ENCODE data around the gene ACSS3.
"Not testable (repeated sequence)": the region's sequence is repeated elsewhere in the genome, so short reads cannot be mapped to it uniquely, and the experiment has no call there.

ACSS3 gene

DNA sequence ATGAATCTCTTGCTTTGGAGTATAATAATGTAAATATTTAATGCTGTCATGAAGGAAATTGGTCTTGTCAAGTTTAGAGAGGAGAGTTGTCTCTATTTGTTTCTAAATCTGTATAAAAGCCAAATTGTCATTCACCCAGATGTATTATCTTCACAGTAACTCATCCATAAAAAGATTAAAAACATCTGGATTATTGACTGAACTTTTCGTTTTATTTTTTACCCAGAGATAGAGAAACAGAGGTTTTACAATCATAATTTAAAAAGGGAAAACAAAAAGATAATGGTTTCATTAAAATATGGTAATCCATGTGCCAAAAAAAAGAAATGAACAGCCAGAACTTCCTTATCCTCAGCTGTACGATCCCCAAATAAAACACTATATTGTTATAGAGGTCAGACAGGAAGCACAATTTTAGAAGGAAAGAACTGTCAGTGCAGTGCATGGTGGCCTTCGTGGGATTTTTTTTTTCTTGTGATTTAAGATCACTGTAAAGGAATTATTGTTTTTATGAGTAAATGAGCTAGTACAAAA lies 125.9 kb downstream of the ACSS3 start:
- WGBS (ENCODE audit: insufficient coverage, insufficient read length), result no CpG with 5 or more reads among the region's 3 CpGs
- no peaks in the 10 kb centered on the region for H3K27me3 ChIP-seq (ENCODE audit: control insufficient read depth, insufficient read depth, low read length)
- H3K4me1 ChIP-seq (ENCODE audit: control insufficient read depth, insufficient read depth, low read length), result peaks cover 2% of the 10 kb centered on the region; the same call in 1 of the 2 replicates
- H3K36me3 ChIP-seq (ENCODE audit: control insufficient read depth, insufficient read depth, low read length), result no peaks in the 10 kb centered on the region
- H3K27ac ChIP-seq (ENCODE audit: low read length), result no peak overlapping the region
- H3K4me3 ChIP-seq (ENCODE audit: low read length), result no peak overlapping the region
- no peak for DNase-seq (ENCODE audit: low read depth, low spot score)
- H3K9me3 ChIP-seq (ENCODE audit: control insufficient read depth, insufficient read depth, low read length), result no peaks in the 10 kb centered on the region

GRCh38 chr12:81205416-81205815 lies 127.5 kb downstream of the ACSS3 start:
- Histone ChIP-seq H3K4me3 (ENCODE audit: low read length) (no peak overlapping the region), H3K4me1 (ENCODE audit: control insufficient read depth, insufficient read depth, low read length) (peaks cover 2% of the 10 kb centered on the region; the same call in 1 of the 2 replicates), H3K9me3 (ENCODE audit: control insufficient read depth, insufficient read depth, low read length) (no peaks in the 10 kb centered on the region), H3K27ac (ENCODE audit: low read length) (no peak overlapping the region), H3K36me3 (ENCODE audit: control insufficient read depth, insufficient read depth, low read length) (no peaks in the 10 kb centered on the region), H3K27me3 (ENCODE audit: control insufficient read depth, insufficient read depth, low read length) (no peaks in the 10 kb centered on the region)
- WGBS (ENCODE audit: insufficient coverage, insufficient read length), result no CpG with 5 or more reads among the region's 1 CpG
- DNase-seq (ENCODE audit: low read depth, low spot score), result no peak

- Histone ChIP-seq H3K27ac (ENCODE audit: low read length) (no peak overlapping the region), H3K27me3 (ENCODE audit: control insufficient read depth, insufficient read depth, low read length) (no peaks in the 10 kb centered on the region), H3K9me3 (ENCODE audit: control insufficient read depth, insufficient read depth, low read length) (no peaks in the 10 kb centered on the region), H3K4me1 (ENCODE audit: control insufficient read depth, insufficient read depth, low read length) (peaks cover 4% of the 10 kb centered on the region; the same call in 1 of the 2 replicates), H3K36me3 (ENCODE audit: control insufficient read depth, insufficient read depth, low read length) (no peaks in the 10 kb centered on the region), H3K4me3 (ENCODE audit: low read length) (no peak overlapping the region)
- DNase-seq (ENCODE audit: low read depth, low spot score), result no peak
- WGBS (ENCODE audit: insufficient coverage, insufficient read length), result no CpG with 5 or more reads among the region's 2 CpGs
Measured at GRCh38 chr12:81206429-81206828, 128.6 kb downstream of the ACSS3 start.

DNA sequence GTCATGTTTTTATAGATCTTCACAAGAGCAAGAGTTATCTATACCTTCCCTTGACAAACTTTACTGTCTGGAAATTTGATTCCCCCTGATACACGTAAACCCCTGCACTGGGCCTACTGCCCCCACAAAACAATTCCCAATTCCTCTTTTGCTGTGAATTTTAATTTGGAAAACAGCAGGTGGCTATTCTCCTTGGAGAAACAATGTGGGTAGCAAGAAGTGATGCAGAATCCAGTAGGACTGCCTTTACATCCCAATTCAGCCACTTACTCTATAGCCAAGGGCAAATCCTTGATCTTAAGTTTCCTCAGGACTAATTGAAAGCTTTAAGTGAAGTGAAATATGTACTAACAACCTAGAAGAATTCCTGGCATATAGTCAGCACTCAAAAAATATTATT lies 129.3 kb downstream of the ACSS3 start:
- Histone ChIP-seq H3K27me3 (ENCODE audit: control insufficient read depth, insufficient read depth, low read length) (no peaks in the 10 kb centered on the region), H3K9me3 (ENCODE audit: control insufficient read depth, insufficient read depth, low read length) (no peaks in the 10 kb centered on the region), H3K4me1 (ENCODE audit: control insufficient read depth, insufficient read depth, low read length) (peaks cover 4% of the 10 kb centered on the region; the same call in 1 of the 2 replicates), H3K27ac (ENCODE audit: low read length) (no peak overlapping the region), H3K4me3 (ENCODE audit: low read length) (no peak overlapping the region), H3K36me3 (ENCODE audit: control insufficient read depth, insufficient read depth, low read length) (no peaks in the 10 kb centered on the region)
- DNase-seq (ENCODE audit: low read depth, low spot score), result no peak
- no CpG with 5 or more reads among the region's 1 CpG for WGBS (ENCODE audit: insufficient coverage, insufficient read length)

DNA sequence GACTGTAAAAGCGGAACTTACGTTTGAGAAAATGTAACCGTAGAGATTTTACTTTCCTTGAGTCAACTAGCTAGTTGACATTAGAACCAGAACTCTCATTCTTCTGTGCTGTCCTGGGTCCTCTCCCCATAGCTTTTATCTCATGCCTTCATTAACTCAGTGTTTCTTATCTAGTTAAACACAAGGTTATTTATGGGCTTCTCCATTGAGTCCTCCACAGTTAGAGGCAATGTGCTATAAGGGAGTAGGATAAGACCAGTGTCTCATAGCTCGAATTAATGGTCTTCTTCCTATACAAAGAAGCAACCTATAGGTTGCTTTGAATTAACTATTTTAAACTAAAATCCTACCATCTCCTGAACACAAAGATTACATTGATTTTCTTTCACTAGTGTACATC lies 129.8 kb downstream of the ACSS3 start:
- Histone ChIP-seq H3K27me3 (ENCODE audit: control insufficient read depth, insufficient read depth, low read length) (no peaks in the 10 kb centered on the region), H3K36me3 (ENCODE audit: control insufficient read depth, insufficient read depth, low read length) (no peaks in the 10 kb centered on the region), H3K4me1 (ENCODE audit: control insufficient read depth, insufficient read depth, low read length) (peaks cover 4% of the 10 kb centered on the region; the same call in 1 of the 2 replicates), H3K9me3 (ENCODE audit: control insufficient read depth, insufficient read depth, low read length) (no peaks in the 10 kb centered on the region), H3K4me3 (ENCODE audit: low read length) (no peak overlapping the region), H3K27ac (ENCODE audit: low read length) (no peak overlapping the region)
- no peak for DNase-seq (ENCODE audit: low read depth, low spot score)
- WGBS (ENCODE audit: insufficient coverage, insufficient read length), result no CpG with 5 or more reads among the region's 4 CpGs

GRCh38 chr12:81208187-81208911 lies 130.5 kb downstream of the ACSS3 start:
- no peak for DNase-seq (ENCODE audit: low read depth, low spot score)
- Histone ChIP-seq H3K4me3 (ENCODE audit: low read length) (no peak overlapping the region), H3K27ac (ENCODE audit: low read length) (no peak overlapping the region), H3K27me3 (ENCODE audit: control insufficient read depth, insufficient read depth, low read length) (no peaks in the 10 kb centered on the region), H3K9me3 (ENCODE audit: control insufficient read depth, insufficient read depth, low read length) (no peaks in the 10 kb centered on the region), H3K4me1 (ENCODE audit: control insufficient read depth, insufficient read depth, low read length) (peaks cover 4% of the 10 kb centered on the region; the same call in 1 of the 2 replicates), H3K36me3 (ENCODE audit: control insufficient read depth, insufficient read depth, low read length) (no peaks in the 10 kb centered on the region)
- WGBS (ENCODE audit: insufficient coverage, insufficient read length), result no CpG with 5 or more reads among the region's 9 CpGs

DNA sequence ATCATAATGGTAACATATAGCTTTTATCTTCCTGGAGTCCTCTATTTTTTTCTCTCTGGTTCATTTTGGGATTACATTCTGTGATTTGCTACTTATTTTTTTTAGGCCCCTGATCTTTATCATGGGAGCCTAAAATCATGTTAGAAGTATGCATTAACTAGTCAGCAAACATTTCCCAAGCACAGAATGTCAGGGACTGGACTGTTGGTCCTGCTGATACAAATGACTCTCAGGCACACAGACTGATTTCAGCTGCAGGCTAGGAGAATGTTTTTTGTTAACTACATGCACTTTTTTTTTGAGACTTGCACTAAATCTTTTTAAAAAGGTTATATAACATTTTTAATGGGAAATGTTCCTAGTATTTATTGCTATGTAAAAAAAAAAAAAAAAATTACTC lies 131.1 kb downstream of the ACSS3 start:
- no peak overlapping the region for H3K27ac ChIP-seq (ENCODE audit: low read length)
- no peaks in the 10 kb centered on the region for H3K9me3 ChIP-seq (ENCODE audit: control insufficient read depth, insufficient read depth, low read length)
- no peaks in the 10 kb centered on the region for H3K27me3 ChIP-seq (ENCODE audit: control insufficient read depth, insufficient read depth, low read length)
- no peak overlapping the region for H3K4me3 ChIP-seq (ENCODE audit: low read length)
- no peaks in the 10 kb centered on the region for H3K36me3 ChIP-seq (ENCODE audit: control insufficient read depth, insufficient read depth, low read length)
- H3K4me1 ChIP-seq (ENCODE audit: control insufficient read depth, insufficient read depth, low read length), result peaks cover 4% of the 10 kb centered on the region; the same call in 1 of the 2 replicates
- DNase-seq (ENCODE audit: low read depth, low spot score), result no peak

GRCh38 chr12:81209772-81210225 lies 131.9 kb downstream of the ACSS3 start:
- not testable (repeated sequence) for DNase-seq (ENCODE audit: low read depth, low spot score); H3K36me3 ChIP-seq (ENCODE audit: control insufficient read depth, insufficient read depth, low read length); H3K4me3 ChIP-seq (ENCODE audit: low read length); H3K27ac ChIP-seq (ENCODE audit: low read length); H3K4me1 ChIP-seq (ENCODE audit: control insufficient read depth, insufficient read depth, low read length); H3K9me3 ChIP-seq (ENCODE audit: control insufficient read depth, insufficient read depth, low read length); H3K27me3 ChIP-seq (ENCODE audit: control insufficient read depth, insufficient read depth, low read length)
- no CpG with 5 or more reads among the region's 2 CpGs for WGBS (ENCODE audit: insufficient coverage, insufficient read length)

DNA sequence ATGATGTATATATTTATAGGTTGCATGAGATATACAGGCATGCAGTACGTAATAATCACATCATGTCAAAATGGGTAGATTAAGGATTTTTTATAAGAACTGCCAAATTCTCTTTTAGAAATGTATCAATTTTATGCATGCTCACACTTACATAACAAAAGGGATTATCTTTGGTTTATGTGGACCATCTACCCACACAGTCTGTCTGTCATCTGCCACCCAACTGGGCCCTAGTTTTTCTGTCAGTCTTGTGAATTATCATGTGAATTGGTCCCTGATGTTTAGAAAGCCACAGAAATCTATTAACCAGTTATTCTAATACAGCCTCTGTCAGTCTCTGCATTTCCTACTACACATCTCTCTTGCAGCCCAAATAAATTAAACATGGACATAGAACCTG lies 133.4 kb downstream of the ACSS3 start:
- Histone ChIP-seq H3K27me3 (ENCODE audit: control insufficient read depth, insufficient read depth, low read length) (no peaks in the 10 kb centered on the region), H3K4me3 (ENCODE audit: low read length) (no peak overlapping the region), H3K27ac (ENCODE audit: low read length) (no peak overlapping the region), H3K9me3 (ENCODE audit: control insufficient read depth, insufficient read depth, low read length) (no peaks in the 10 kb centered on the region), H3K36me3 (ENCODE audit: control insufficient read depth, insufficient read depth, low read length) (no peaks in the 10 kb centered on the region), H3K4me1 (ENCODE audit: control insufficient read depth, insufficient read depth, low read length) (peaks cover 4% of the 10 kb centered on the region; the same call in 1 of the 2 replicates)
- DNase-seq (ENCODE audit: low read depth, low spot score), result no peak
- no CpG with 5 or more reads among the region's 1 CpG for whole genome bisulfite sequencing (ENCODE audit: insufficient coverage, insufficient read length)

DNA sequence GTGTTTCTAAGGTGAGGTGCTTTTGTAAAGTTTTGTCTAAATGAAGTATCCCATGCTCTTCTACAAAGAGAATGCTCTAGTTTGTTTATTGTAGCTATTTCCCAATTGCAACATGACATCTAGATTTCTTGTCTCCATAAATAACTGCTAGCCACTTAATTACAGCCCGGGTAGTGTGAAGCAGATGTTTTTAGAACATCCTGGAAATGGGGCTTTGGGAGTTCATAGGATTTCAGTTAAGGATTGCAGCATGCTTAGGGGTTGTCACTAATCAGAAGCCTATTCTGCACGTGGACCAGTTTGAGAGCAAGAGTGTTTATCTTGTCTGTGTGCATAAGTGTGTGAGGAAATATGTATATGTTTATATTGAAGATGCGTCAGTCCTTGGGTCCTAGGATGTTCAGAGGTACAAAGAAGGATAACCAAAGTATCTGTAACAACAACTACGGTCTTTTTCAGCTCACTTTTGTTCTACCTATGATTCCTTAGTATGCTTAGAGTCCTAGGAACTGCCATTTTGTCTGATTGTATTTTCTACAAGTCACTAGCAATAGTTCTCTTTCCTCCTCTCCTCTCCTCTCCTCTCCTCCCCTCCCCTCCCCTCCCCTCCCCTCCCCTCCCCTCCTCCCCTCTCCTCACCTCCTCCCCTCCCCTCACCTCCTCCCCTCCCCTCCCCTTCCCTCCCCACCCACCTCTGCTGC lies 135.3 kb downstream of the ACSS3 start:
- Histone ChIP-seq H3K9me3 (ENCODE audit: control insufficient read depth, insufficient read depth, low read length) (no peaks in the 10 kb centered on the region), H3K4me3 (ENCODE audit: low read length) (no peak overlapping the region), H3K27ac (ENCODE audit: low read length) (no peak overlapping the region), H3K4me1 (ENCODE audit: control insufficient read depth, insufficient read depth, low read length) (peaks cover 2% of the 10 kb centered on the region; the same call in 1 of the 2 replicates), H3K27me3 (ENCODE audit: control insufficient read depth, insufficient read depth, low read length) (no peaks in the 10 kb centered on the region), H3K36me3 (ENCODE audit: control insufficient read depth, insufficient read depth, low read length) (no peaks in the 10 kb centered on the region)
- WGBS (ENCODE audit: insufficient coverage, insufficient read length), result no CpG with 5 or more reads among the region's 4 CpGs
- no peak for DNase-seq (ENCODE audit: low read depth, low spot score)
